Measurements from ENCODE around the gene FLYWCH1. TPM values are rescaled to one million over a fixed set of nuclear protein-coding genes. Genes with fewer than 3 reads are reported as not detected.

FLYWCH1 gene
- total RNA-seq, 1 donor from 2014 or later = 5.1 TPM

DNA sequence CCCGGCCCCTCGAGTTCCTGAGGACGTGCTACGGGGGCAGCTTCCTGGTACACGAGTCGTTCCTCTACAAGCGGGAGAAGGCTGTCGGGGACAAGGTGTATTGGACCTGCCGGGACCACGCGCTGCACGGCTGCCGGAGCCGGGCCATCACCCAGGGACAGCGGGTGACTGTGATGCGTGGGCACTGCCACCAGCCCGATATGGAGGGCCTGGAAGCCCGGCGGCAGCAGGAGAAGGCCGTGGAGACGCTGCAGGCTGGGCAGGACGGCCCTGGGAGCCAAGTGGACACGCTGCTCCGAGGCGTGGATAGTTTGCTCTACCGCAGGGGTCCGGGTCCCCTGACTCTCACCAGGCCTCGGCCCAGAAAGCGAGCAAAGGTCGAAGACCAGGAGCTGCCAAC, 21.4 kb downstream of the FLYWCH1 start:
- Mint-ChIP-seq H3K4me1 (peaks cover 7% of the 10 kb centered on the region), H3K9me3 (no peaks in the 10 kb centered on the region), H3K4me3 (no peak overlapping the region), H3K36me3 (peaks cover 7% of the 10 kb centered on the region), H3K27me3 (ENCODE audit: insufficient read depth, low read depth) (peaks cover 2% of the 10 kb centered on the region), H3K27ac (no peak overlapping the region)
- Histone ChIP-seq H3K9me3 (ENCODE audit: low read depth) (no peaks in the 10 kb centered on the region), H3K36me3 (no peaks in the 10 kb centered on the region), H3K4me3 (no peak overlapping the region), H3K9ac (no peak overlapping the region), H3K4me2 (no peak overlapping the region), H4K20me1 (ENCODE audit: low read depth) (no peaks in the 10 kb centered on the region), H3K27ac (no peak overlapping the region), H3F3A (ENCODE audit: low read depth) (peaks cover 2% of the 10 kb centered on the region), H3K79me2 (ENCODE audit: low read depth) (no peaks in the 10 kb centered on the region), H2AFZ (replicated peaks) (no peak overlapping the region), H3K27me3 (no peaks in the 10 kb centered on the region), H3K4me1 (peaks cover 8% of the 10 kb centered on the region)
- TF ChIP-seq EZH2phosphoT487 (IDR thresholded peaks at IDR 0.05) (no peak), EZH2 (IDR thresholded peaks at IDR 0.05) (no peak)
- TF ChIP-seq, protein P1, sequence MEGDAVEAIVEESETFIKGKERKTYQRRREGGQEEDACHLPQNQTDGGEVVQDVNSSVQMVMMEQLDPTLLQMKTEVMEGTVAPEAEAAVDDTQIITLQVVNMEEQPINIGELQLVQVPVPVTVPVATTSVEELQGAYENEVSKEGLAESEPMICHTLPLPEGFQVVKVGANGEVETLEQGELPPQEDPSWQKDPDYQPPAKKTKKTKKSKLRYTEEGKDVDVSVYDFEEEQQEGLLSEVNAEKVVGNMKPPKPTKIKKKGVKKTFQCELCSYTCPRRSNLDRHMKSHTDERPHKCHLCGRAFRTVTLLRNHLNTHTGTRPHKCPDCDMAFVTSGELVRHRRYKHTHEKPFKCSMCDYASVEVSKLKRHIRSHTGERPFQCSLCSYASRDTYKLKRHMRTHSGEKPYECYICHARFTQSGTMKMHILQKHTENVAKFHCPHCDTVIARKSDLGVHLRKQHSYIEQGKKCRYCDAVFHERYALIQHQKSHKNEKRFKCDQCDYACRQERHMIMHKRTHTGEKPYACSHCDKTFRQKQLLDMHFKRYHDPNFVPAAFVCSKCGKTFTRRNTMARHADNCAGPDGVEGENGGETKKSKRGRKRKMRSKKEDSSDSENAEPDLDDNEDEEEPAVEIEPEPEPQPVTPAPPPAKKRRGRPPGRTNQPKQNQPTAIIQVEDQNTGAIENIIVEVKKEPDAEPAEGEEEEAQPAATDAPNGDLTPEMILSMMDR (IDR thresholded peaks at IDR 0.05) = no peak
- no peak for DNase-seq (ENCODE audit: low spot score)

GRCh38 chr16:2933701-2934100, 22.0 kb downstream of the FLYWCH1 start:
- no peak overlapping the region for H3K4me3 ChIP-seq
- H3K36me3 Mint-ChIP-seq = peaks cover 7% of the 10 kb centered on the region
- no peaks in the 10 kb centered on the region for H3K36me3 ChIP-seq
- no peaks in the 10 kb centered on the region for H3K79me2 ChIP-seq (ENCODE audit: low read depth)
- H3K9ac ChIP-seq = no peak overlapping the region
- H3K4me1 ChIP-seq = peaks cover 2% of the 10 kb centered on the region
- no peak for TF ChIP-seq EZH2 (IDR thresholded peaks at IDR 0.05)
- TF ChIP-seq EZH2phosphoT487 (IDR thresholded peaks at IDR 0.05) = no peak
- TF ChIP-seq, protein P1 (IDR thresholded peaks at IDR 0.05) = no peak
- H4K20me1 ChIP-seq (ENCODE audit: low read depth) = no peaks in the 10 kb centered on the region
- no peak overlapping the region for H3K4me2 ChIP-seq
- H3K27ac ChIP-seq = no peak overlapping the region
- H3K27ac Mint-ChIP-seq = no peak overlapping the region
- H3K9me3 ChIP-seq (ENCODE audit: low read depth) = no peaks in the 10 kb centered on the region
- H3K9me3 Mint-ChIP-seq = no peaks in the 10 kb centered on the region
- peaks cover 2% of the 10 kb centered on the region for H3K27me3 Mint-ChIP-seq (ENCODE audit: insufficient read depth, low read depth)
- H3K27me3 ChIP-seq = no peaks in the 10 kb centered on the region
- H3K4me1 Mint-ChIP-seq = peaks cover 2% of the 10 kb centered on the region
- no peak overlapping the region for H3K4me3 Mint-ChIP-seq
- no peak overlapping the region for H2AFZ ChIP-seq (replicated peaks)
- no peaks in the 10 kb centered on the region for H3F3A ChIP-seq (ENCODE audit: low read depth)
- DNase-seq (ENCODE audit: low spot score) = no peak

DNA sequence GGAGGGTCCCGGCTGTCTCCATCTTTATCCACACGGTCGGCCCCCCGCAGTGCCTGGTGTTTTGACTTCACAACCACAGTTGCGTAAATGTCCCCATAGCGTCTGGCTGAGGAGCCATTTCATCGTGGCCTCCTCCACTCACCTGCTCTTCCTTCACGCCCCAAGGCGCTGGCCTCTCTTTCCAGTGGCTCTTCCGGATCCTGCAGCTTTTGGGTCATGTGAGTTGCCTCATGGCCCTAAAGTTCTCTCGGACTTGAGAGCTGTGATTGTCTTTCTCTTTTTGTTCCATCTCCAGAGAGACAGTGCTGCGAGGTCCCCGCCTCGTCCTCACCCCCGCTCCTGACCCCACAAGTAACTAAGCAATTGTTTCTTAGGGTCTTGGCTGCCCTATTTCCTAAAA, 22.7 kb downstream of the FLYWCH1 start:
- H3K4me3 Mint-ChIP-seq = no peak overlapping the region
- H3K36me3 ChIP-seq = no peaks in the 10 kb centered on the region
- peaks cover 7% of the 10 kb centered on the region for H3K36me3 Mint-ChIP-seq
- no peak overlapping the region for H3K9ac ChIP-seq
- no peak overlapping the region for H3K27ac Mint-ChIP-seq
- no peak overlapping the region for H2AFZ ChIP-seq (replicated peaks)
- peaks cover 4% of the 10 kb centered on the region for H3K27me3 Mint-ChIP-seq (ENCODE audit: insufficient read depth, low read depth)
- H3K27ac ChIP-seq = no peak overlapping the region
- H3K4me3 ChIP-seq = no peak overlapping the region
- no peak overlapping the region for H3K4me2 ChIP-seq
- H3F3A ChIP-seq (ENCODE audit: low read depth) = no peaks in the 10 kb centered on the region
- H3K4me1 ChIP-seq = no peaks in the 10 kb centered on the region
- TF ChIP-seq, protein P1 (IDR thresholded peaks at IDR 0.05) = no peak
- TF ChIP-seq EZH2phosphoT487 (IDR thresholded peaks at IDR 0.05) = no peak
- TF ChIP-seq EZH2 (IDR thresholded peaks at IDR 0.05) = no peak
- no peak for DNase-seq (ENCODE audit: low spot score)
- no peaks in the 10 kb centered on the region for H3K9me3 Mint-ChIP-seq
- H3K79me2 ChIP-seq (ENCODE audit: low read depth) = no peaks in the 10 kb centered on the region
- H3K9me3 ChIP-seq (ENCODE audit: low read depth) = no peaks in the 10 kb centered on the region
- H3K27me3 ChIP-seq = no peaks in the 10 kb centered on the region
- H3K4me1 Mint-ChIP-seq = no peaks in the 10 kb centered on the region
- no peaks in the 10 kb centered on the region for H4K20me1 ChIP-seq (ENCODE audit: low read depth)
